Effector memory CD8-positive, alpha-beta T cell (primary cell): ENCODE results near the gene AGMO.
"Not testable (repeated sequence)": the region's sequence is repeated elsewhere in the genome, so short reads cannot be mapped to it uniquely, and the experiment has no call there.

Source experiments
- ATAC-seq: fragments of 150-1000 bp; cut with Tn5 transposase; replicated peaks from 2 replicates; pipeline ENCODE4 v1.10.0; 2021; ENCODE audit warnings: mild to moderate bottlenecking, moderate library complexity
- DNase-seq, 3 experiments: peaks; one replicate each; pipeline ENCODE4 v3.0.0; 2021
- H3K27ac Mint-ChIP-seq, 2 donors: one replicate each; pipeline ENCODE4 v1.8.0; 2022; ENCODE audit warnings: mild to moderate bottlenecking in 2 of 2, mixed read lengths in 2 of 2, moderate library complexity in 2 of 2
- H3K27me3 Mint-ChIP-seq, 2 donors: one replicate each; pipeline ENCODE4 v1.8.0; 2022; ENCODE audit warnings: mixed read lengths in 2 of 2
- H3K36me3 Mint-ChIP-seq: one replicate; pipeline ENCODE4 v1.8.0; 2022; ENCODE audit warnings: mild to moderate bottlenecking, moderate library complexity, mixed read lengths; ENCODE audit not compliant: insufficient read depth
- H3K4me1 Mint-ChIP-seq, 2 donors: one replicate each; pipeline ENCODE4 v1.8.0; 2022; ENCODE audit warnings: low read depth in 2 of 2, mixed read lengths in 2 of 2
- H3K4me3 Mint-ChIP-seq, 2 donors: one replicate each; pipeline ENCODE4 v1.8.0; 2022; ENCODE audit warnings: mild to moderate bottlenecking in 2 of 2, mixed read lengths in 2 of 2, moderate library complexity in 2 of 2
- H3K9me3 Mint-ChIP-seq, 2 donors: one replicate each; pipeline ENCODE4 v1.8.0; 2022; ENCODE audit warnings: mixed read lengths in 2 of 2

The AGMO gene

GRCh38 chr7:15556339-15557105, 5.3 kb downstream of the AGMO start:
- H3K9me3 Mint-ChIP-seq: no peaks in the 10 kb centered on the region
- H3K4me3 Mint-ChIP-seq: no peak overlapping the region
- no peaks in the 10 kb centered on the region for H3K36me3 Mint-ChIP-seq
- ATAC-seq: no peak
- no peaks in the 10 kb centered on the region for H3K27me3 Mint-ChIP-seq
- DNase-seq: no peak
- no peaks in the 10 kb centered on the region for H3K4me1 Mint-ChIP-seq
- no peak overlapping the region for H3K27ac Mint-ChIP-seq

- ATAC-seq (no peak), DNase-seq (no peak)
- H3K27ac Mint-ChIP-seq: no peak overlapping the region
- no peaks in the 10 kb centered on the region for H3K36me3 Mint-ChIP-seq
- H3K27me3 Mint-ChIP-seq: no peaks in the 10 kb centered on the region
- no peak overlapping the region for H3K4me3 Mint-ChIP-seq
- H3K9me3 Mint-ChIP-seq: no peaks in the 10 kb centered on the region
- H3K4me1 Mint-ChIP-seq: no peaks in the 10 kb centered on the region
Observed at GRCh38 chr7:15555381-15555859, 6.4 kb downstream of the AGMO start.

GRCh38 chr7:15554744-15555143, 7.1 kb downstream of the AGMO start:
- no peaks in the 10 kb centered on the region for H3K27me3 Mint-ChIP-seq
- H3K36me3 Mint-ChIP-seq: no peaks in the 10 kb centered on the region
- no peaks in the 10 kb centered on the region for H3K9me3 Mint-ChIP-seq
- no peak overlapping the region for H3K27ac Mint-ChIP-seq
- no peak overlapping the region for H3K4me3 Mint-ChIP-seq
- H3K4me1 Mint-ChIP-seq: no peaks in the 10 kb centered on the region
- no peak for ATAC-seq
- DNase-seq: no peak

- Mint-ChIP-seq H3K27me3 (no peaks in the 10 kb centered on the region), H3K9me3 (no peaks in the 10 kb centered on the region), H3K36me3 (no peaks in the 10 kb centered on the region), H3K4me1 (no peaks in the 10 kb centered on the region), H3K27ac (no peak overlapping the region), H3K4me3 (no peak overlapping the region)
- ATAC-seq (no peak), DNase-seq (no peak)
Observed at GRCh38 chr7:15554081-15554480, 7.7 kb downstream of the AGMO start.

- not testable (repeated sequence) for DNase-seq, H3K9me3 Mint-ChIP-seq, H3K27me3 Mint-ChIP-seq, H3K36me3 Mint-ChIP-seq, H3K27ac Mint-ChIP-seq, H3K4me3 Mint-ChIP-seq, ATAC-seq, H3K4me1 Mint-ChIP-seq
Observed at GRCh38 chr7:15547320-15547719, 14.5 kb downstream of the AGMO start.

GRCh38 chr7:15546272-15546792, 15.5 kb downstream of the AGMO start:
- no peaks in the 10 kb centered on the region for H3K4me1 Mint-ChIP-seq
- H3K36me3 Mint-ChIP-seq: no peaks in the 10 kb centered on the region
- no peak overlapping the region for H3K27ac Mint-ChIP-seq
- no peak overlapping the region for H3K4me3 Mint-ChIP-seq
- H3K9me3 Mint-ChIP-seq: peaks cover 0 to 5% of the 10 kb centered on the region in 2 donors
- H3K27me3 Mint-ChIP-seq: no peaks in the 10 kb centered on the region
- ATAC-seq (no peak), DNase-seq (no peak)

- Mint-ChIP-seq H3K4me3 (no peak overlapping the region), H3K27me3 (no peaks in the 10 kb centered on the region), H3K9me3 (peaks cover 0 to 5% of the 10 kb centered on the region in 2 donors), H3K4me1 (no peaks in the 10 kb centered on the region), H3K27ac (no peak overlapping the region), H3K36me3 (no peaks in the 10 kb centered on the region)
- DNase-seq: no peak
- no peak for ATAC-seq
Observed at GRCh38 chr7:15544050-15544449, 17.8 kb downstream of the AGMO start.

- Mint-ChIP-seq H3K4me1 (no peaks in the 10 kb centered on the region), H3K9me3 (peaks cover 0 to 5% of the 10 kb centered on the region in 2 donors), H3K27me3 (no peaks in the 10 kb centered on the region), H3K27ac (no peak overlapping the region), H3K36me3 (no peaks in the 10 kb centered on the region), H3K4me3 (no peak overlapping the region)
- ATAC-seq: no peak
- DNase-seq: no peak
Observed at GRCh38 chr7:15543256-15543655, 18.6 kb downstream of the AGMO start.

- DNase-seq: no peak
- no peak for ATAC-seq
- H3K36me3 Mint-ChIP-seq: no peaks in the 10 kb centered on the region
- H3K9me3 Mint-ChIP-seq: peaks cover 0 to 4% of the 10 kb centered on the region in 2 donors
- H3K4me1 Mint-ChIP-seq: no peaks in the 10 kb centered on the region
- H3K27me3 Mint-ChIP-seq: no peaks in the 10 kb centered on the region
- no peak overlapping the region for H3K27ac Mint-ChIP-seq
- no peak overlapping the region for H3K4me3 Mint-ChIP-seq
Observed at GRCh38 chr7:15527648-15528047, 34.2 kb downstream of the AGMO start.

GRCh38 chr7:15525652-15526263, 36.1 kb downstream of the AGMO start:
- H3K4me1 Mint-ChIP-seq: no peaks in the 10 kb centered on the region
- H3K27ac Mint-ChIP-seq: no peak overlapping the region
- H3K27me3 Mint-ChIP-seq: no peaks in the 10 kb centered on the region
- DNase-seq: no peak
- H3K36me3 Mint-ChIP-seq: no peaks in the 10 kb centered on the region
- peaks cover 2 to 4% of the 10 kb centered on the region in 2 donors for H3K9me3 Mint-ChIP-seq
- no peak overlapping the region for H3K4me3 Mint-ChIP-seq
- no peak for ATAC-seq

GRCh38 chr7:15524077-15524476, 37.7 kb downstream of the AGMO start:
- Mint-ChIP-seq H3K27ac (no peak overlapping the region), H3K4me1 (no peaks in the 10 kb centered on the region), H3K9me3 (peaks cover 8% of the 10 kb centered on the region in 2 donors), H3K36me3 (no peaks in the 10 kb centered on the region), H3K27me3 (no peaks in the 10 kb centered on the region), H3K4me3 (no peak overlapping the region)
- DNase-seq (no peak), ATAC-seq (no peak)

GRCh38 chr7:15517865-15518264, 44.0 kb downstream of the AGMO start:
- H3K27ac Mint-ChIP-seq, ATAC-seq, H3K36me3 Mint-ChIP-seq, H3K4me3 Mint-ChIP-seq, H3K4me1 Mint-ChIP-seq, H3K27me3 Mint-ChIP-seq, DNase-seq: not testable (repeated sequence)
- H3K9me3 Mint-ChIP-seq: peaks cover 6 to 19% of the 10 kb centered on the region in 2 donors

GRCh38 chr7:15515252-15515651, 46.6 kb downstream of the AGMO start:
- peaks cover 3 to 12% of the 10 kb centered on the region in 2 donors for H3K9me3 Mint-ChIP-seq
- DNase-seq: no peak
- H3K27ac Mint-ChIP-seq: no peak overlapping the region
- H3K36me3 Mint-ChIP-seq: no peaks in the 10 kb centered on the region
- no peaks in the 10 kb centered on the region for H3K27me3 Mint-ChIP-seq
- H3K4me3 Mint-ChIP-seq: no peak overlapping the region
- H3K4me1 Mint-ChIP-seq: no peaks in the 10 kb centered on the region
- no peak for ATAC-seq

- DNase-seq (no peak), ATAC-seq (no peak)
- Mint-ChIP-seq H3K27me3 (no peaks in the 10 kb centered on the region), H3K27ac (no peak overlapping the region), H3K4me3 (no peak overlapping the region), H3K36me3 (no peaks in the 10 kb centered on the region), H3K9me3 (peaks cover 0 to 7% of the 10 kb centered on the region in 2 donors), H3K4me1 (no peaks in the 10 kb centered on the region)
Observed at GRCh38 chr7:15508258-15508657, 53.6 kb downstream of the AGMO start.
